ENCODE measurements around the gene MCEMP1. TPM values are rescaled to one million over a fixed set of nuclear protein-coding genes. Genes with fewer than 3 reads are reported as not detected.

Gene MCEMP1
- total RNA-seq, 1 donor from 2014 or later: not detected

- Histone ChIP-seq H3K9ac (ENCODE audit: low read length) (no peak overlapping the region), H3K4me1 (ENCODE audit: insufficient read depth, low read length) (no peaks in the 10 kb centered on the region), H3K79me2 (ENCODE audit: insufficient read depth, low read length) (no peaks in the 10 kb centered on the region), H3K9me3 (ENCODE audit: insufficient read depth, low read depth, low read length) (peaks cover 5% of the 10 kb centered on the region), H3K4me3 (ENCODE audit: insufficient read depth, low read depth, low read length) (no peak overlapping the region), H2AFZ (ENCODE audit: low read depth, low read length) (no peak overlapping the region), H4K20me1 (ENCODE audit: insufficient read depth, low read length) (no peaks in the 10 kb centered on the region), H3K36me3 (ENCODE audit: insufficient read depth, low read length) (no peaks in the 10 kb centered on the region), H3K27ac (ENCODE audit: low read depth, low read length) (no peak overlapping the region), H3K4me2 (ENCODE audit: low read length) (no peak overlapping the region), H3K27me3 (ENCODE audit: insufficient read depth, low read length) (peaks cover 2% of the 10 kb centered on the region)
- DNase-seq (ENCODE audit: low read depth): no peak
- no peaks in the 10 kb centered on the region for H3K27me3 Mint-ChIP-seq (ENCODE audit: low read depth, unreplicated experiment)
- no peaks in the 10 kb centered on the region for H3K4me1 Mint-ChIP-seq (ENCODE audit: low read depth, unreplicated experiment)
- no peak for FAIRE-seq
- no peak overlapping the region for H3K27ac Mint-ChIP-seq (ENCODE audit: unreplicated experiment)
- no peak overlapping the region for H3K4me3 Mint-ChIP-seq (ENCODE audit: unreplicated experiment)
- peaks cover 1% of the 10 kb centered on the region for H3K36me3 Mint-ChIP-seq (ENCODE audit: low read depth, unreplicated experiment)
- TF ChIP-seq CTCF (IDR thresholded peaks at IDR 0.05; ENCODE audit: insufficient read depth, low read depth, low read length) (no peak), EZH2 (IDR thresholded peaks at IDR 0.05; ENCODE audit: insufficient read depth, low read length) (no peak)
- H3K9me3 Mint-ChIP-seq (ENCODE audit: unreplicated experiment): no peaks in the 10 kb centered on the region
These were observed 35.3 kb upstream of the MCEMP1 start for GRCh38 chr19:7641290-7642276.

- Histone ChIP-seq H3K27ac (ENCODE audit: low read depth, low read length) (no peak overlapping the region), H3K4me3 (ENCODE audit: insufficient read depth, low read depth, low read length) (no peak overlapping the region), H3K9ac (ENCODE audit: low read length) (no peak overlapping the region), H3K9me3 (ENCODE audit: insufficient read depth, low read depth, low read length) (peaks cover 5% of the 10 kb centered on the region), H3K79me2 (ENCODE audit: insufficient read depth, low read length) (no peaks in the 10 kb centered on the region), H2AFZ (ENCODE audit: low read depth, low read length) (no peak overlapping the region), H3K4me1 (ENCODE audit: insufficient read depth, low read length) (no peaks in the 10 kb centered on the region), H3K27me3 (ENCODE audit: insufficient read depth, low read length) (peaks cover 2% of the 10 kb centered on the region), H3K36me3 (ENCODE audit: insufficient read depth, low read length) (no peaks in the 10 kb centered on the region), H4K20me1 (ENCODE audit: insufficient read depth, low read length) (no peaks in the 10 kb centered on the region), H3K4me2 (ENCODE audit: low read length) (no peak overlapping the region)
- TF ChIP-seq CTCF (IDR thresholded peaks at IDR 0.05; ENCODE audit: insufficient read depth, low read depth, low read length) (no peak), EZH2 (IDR thresholded peaks at IDR 0.05; ENCODE audit: insufficient read depth, low read length) (no peak)
- no peak for FAIRE-seq
- Mint-ChIP-seq H3K27ac (ENCODE audit: unreplicated experiment) (no peak overlapping the region), H3K4me3 (ENCODE audit: unreplicated experiment) (no peak overlapping the region), H3K27me3 (ENCODE audit: low read depth, unreplicated experiment) (no peaks in the 10 kb centered on the region), H3K36me3 (ENCODE audit: low read depth, unreplicated experiment) (peaks cover 1% of the 10 kb centered on the region), H3K9me3 (ENCODE audit: unreplicated experiment) (no peaks in the 10 kb centered on the region), H3K4me1 (ENCODE audit: low read depth, unreplicated experiment) (no peaks in the 10 kb centered on the region)
- no peak for DNase-seq (ENCODE audit: low read depth)
These were observed 34.4 kb upstream of the MCEMP1 start for GRCh38 chr19:7642295-7643030.

Measured in astrocyte (in vitro differentiated cells and primary cell).